NCI-H345 treated with DMSO at 0.1 percent for 48 hours (cell line): Measurements from ENCODE around the gene LDLRAD4.
A peak's percentile ranks its signal among the peaks of the same experiment; 100 is the strongest.

Experiments
- DNase-seq: peaks from one replicate; lab custom pipeline; 2025; ENCODE audit not compliant: unreplicated experiment; lab: John Stamatoyannopoulos, UW

LDLRAD4 gene

DNA sequence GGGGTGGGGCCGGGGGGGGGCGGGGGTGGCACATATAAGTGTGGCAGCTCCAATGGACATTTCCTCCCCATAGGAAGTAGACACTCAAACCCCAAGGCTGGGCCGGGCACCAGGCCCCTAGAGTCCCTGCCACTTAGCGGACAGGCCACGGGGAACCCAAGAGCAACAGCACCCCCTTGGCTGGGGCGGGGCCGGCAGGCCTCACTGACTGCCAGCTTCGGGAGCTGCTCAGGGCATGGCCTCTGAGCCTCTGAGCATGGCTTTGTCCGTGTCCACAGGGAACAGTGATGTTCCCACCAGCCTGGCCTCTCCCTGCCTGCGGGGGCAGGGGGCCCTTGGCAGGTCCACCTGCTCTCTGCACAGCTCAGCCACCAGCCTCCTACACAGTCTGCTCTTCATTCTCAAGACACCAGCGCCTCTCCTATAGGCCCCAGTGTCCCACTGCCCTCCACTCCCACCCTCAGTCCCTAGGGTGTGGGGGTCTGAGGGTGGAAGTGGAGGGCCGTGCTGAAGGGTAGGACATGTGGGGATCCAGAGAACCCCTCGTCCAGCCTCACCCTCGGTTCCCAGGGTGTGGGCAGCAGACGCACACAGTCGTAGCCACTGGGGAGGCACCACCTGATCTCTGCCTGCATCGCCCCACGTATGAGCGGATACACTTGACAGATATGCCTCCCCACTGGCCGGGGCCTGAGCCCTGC, 401.1 kb downstream of the LDLRAD4 start:
- DNase-seq, result no peak

DNA sequence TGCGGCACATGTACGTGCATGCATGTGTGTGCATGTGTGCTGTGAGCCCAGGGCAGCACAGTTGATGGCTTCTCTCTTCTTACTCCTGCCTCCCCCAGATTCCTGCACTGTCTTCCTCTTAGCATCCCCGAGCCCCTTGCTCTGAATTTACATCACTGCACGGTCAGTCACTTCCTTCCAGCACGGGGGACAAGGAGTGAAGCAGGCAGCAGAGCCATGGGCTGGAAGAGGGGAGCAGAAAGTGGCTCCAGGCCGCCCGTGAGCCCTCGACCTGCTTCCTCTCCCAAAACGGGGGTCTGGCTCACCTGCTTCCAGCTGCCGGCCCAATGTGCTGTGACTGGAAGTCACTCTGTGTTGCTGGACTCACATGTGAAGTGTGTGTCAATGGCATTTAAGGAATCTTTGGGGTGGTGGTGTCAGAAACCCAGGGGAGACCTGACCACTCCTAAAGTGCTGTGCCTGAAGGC, 401.7 kb downstream of the LDLRAD4 start:
- no peak for DNase-seq

DNA sequence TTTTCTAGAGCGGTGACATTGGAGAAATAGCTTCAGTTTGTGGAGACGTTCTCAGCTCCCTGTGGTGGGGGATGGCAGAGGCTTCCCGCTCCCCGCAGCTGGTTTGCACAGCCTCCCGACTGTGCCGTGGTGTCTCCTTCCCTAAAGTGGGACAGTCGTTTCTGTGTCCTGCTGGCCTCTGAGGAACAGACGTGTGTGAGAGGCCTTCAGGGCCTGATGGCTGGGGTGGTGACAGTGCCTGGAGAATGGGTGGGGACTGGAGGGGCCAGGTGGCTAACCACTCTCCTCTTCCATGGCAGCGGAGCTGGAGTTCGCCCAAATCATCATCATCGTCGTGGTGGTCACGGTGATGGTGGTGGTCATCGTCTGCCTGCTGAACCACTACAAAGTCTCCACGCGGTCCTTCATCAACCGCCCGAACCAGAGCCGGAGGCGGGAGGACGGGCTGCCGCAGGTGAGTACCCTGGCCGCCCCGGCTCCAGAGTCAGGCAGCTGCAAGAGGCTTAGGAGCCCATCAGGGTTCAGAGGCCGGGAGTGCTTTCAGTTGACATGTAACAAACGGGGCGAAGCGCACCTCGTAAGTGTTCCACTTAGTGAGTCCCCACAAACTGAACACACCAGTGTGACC, 402.4 kb downstream of the LDLRAD4 start:
- DNase-seq, result no peak

DNA sequence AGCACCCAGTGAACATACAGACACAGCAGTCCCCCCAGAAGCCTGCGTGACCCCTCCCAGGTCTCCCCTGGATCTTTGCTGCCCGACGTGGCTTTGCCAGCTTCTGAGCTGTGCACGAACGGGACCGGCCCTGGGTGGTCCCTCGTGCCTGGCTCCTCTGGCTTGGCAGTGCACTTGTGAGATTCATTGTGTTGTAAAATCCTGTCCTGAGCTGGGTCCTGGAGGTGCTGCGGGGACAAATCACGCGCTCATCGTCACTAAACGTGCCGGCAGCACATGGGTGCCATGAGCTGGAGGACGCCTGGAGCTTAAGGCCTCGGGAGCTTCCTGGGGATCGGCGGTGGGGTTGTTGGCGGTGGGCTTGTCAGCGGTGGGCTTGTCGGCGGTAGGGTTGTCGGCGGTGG, 402.9 kb downstream of the LDLRAD4 start:
- DNase-seq, result no peak

DNA sequence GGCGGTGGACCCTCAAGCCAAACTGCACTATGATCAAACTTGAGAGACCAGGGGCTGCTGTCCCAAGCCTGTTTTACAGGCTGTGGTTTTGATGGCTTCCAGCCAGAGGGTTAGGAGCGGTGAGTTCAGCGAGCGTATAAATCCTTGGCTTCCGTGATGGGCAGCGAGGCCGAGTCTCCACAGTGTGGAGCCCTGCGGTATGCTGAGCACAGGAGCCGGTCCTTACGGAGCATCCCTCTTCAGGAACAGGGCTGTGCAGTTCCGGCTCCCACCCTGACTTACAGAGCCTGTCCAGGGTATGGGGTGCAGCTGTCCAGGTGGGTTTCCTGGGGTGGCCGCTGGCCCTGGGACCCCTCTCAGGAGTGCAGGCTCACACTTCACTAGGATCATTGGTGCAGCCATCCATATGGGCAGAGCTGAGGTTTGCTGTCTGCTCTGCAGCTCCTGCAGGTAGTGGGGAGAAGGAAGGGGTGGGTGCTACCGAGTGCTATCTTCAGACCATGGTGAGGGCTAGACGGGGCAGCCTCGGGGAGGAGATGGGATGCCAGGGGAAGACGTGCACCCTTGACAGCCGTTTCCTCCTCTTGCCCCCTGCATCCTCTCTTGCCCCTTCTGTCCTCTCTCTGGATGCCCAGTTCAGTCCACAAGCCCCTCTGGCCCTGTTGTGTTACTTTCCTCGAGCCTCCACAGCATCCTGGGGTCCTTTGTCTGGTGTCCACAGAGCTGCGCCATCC, 403.5 kb downstream of the LDLRAD4 start:
- DNase-seq, result no peak

DNA sequence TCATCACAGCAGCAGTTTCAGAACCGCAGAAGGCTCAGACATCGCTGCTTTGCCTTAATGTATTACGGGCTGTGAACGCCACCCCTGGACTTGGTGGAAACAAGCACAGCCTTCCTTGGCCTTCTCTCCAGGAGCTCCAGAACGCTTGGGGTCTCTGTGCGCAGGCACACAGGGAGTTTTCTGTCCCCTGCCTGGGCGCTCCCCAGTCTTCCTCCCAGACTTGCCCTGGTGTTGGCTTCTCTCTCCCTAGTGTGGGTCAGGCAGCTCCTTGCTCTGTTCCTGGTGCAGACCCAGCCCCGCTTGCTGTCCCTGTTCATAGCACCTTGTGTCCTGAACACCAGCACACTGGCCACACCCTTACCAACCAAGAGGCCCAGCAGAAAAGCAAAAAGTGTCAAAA, 404.2 kb downstream of the LDLRAD4 start:
- DNase-seq, result no peak

DNA sequence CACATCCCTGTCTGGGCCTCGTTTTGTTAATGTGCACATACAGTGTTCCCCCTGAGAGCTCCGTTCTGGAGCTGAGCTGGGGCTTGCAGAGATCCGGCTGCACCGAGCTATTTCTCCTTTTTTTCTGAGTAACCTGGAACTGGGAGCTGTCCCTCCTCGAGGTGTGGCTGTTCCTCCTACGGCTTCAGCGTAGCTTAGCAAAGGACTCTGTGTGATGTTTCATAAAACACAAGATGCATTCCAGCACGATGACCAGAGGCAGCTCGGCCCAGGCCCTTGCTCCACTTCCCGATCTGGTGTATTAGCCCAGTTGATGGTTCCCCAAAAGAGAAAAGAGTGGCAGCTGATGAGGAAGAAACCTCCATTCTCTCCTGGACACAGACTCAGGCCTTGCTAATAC, 404.8 kb downstream of the LDLRAD4 start:
- no peak for DNase-seq

DNA sequence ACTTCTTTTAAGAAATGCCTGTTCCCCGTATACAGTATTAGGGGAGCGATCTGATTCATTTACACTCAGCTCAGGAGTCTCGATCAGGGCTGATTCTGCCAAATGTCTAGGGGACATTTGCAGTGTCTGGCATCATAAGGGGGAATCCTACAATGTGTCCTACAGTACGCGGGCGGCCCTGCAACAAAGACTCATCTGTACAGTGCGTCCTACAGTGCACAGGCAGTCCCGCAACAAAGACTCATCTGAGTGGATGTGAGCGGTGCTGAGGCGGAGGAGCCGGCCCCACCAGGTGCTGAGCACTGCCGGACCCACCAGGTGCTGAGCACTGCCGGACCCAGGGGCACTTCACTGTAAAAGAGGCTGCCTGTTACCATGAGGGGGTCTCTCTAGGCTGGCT, 405.3 kb downstream of the LDLRAD4 start:
- DNase-seq, result no peak

DNA sequence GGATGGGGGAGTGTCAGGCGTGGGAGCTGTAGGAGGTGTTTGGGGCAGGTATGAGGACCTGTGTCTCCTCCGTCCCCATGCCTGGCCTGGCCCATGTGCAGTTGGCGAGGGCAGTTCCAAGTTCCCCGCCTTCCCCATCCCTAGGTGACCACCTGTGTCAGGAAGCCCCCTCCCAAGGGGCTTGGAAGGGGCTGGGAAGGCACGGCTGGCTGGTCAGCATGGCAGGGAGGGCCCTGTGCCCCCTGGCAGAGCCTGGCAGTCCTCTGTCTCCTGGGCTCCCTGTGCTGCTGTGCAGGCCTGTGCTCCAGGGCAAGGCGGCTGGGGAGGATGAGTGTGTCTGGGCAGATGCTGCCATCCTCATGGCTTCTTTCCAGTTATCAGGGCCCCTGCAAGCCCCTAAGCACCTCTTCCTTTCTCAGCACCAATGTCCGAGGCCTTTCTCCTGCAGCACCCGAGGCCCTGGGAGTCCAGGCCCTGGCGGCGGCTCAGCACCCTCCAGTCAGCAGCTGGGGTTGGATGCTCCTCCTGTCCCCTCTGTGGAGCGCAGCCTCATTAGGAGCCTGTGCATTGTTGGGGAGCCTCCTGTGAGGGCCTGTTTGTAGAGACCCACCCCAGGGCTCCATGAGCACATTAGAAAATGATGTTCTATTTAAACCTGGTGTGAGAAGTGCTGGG, 406.1 kb downstream of the LDLRAD4 start:
- no peak for DNase-seq

DNA sequence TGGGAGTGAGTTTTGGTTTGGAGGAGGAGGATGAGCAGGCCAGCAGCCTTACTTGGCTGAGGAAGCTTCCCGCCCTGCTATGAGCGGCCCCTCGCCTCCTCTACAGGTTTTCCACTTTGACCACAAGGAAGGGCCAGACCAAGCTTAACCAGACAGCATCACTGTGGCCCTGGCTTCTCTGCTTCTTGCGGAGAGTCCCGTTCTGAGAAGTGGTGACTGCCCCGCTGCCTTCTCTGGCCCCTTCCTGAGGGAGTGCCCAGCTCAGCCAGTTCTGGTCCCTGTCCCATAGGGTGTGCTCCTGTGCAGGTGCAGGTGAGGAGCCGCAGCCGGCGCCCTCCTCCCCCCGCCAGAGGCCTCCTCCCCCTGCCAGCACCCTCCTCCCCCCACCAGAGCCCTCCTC, 406.8 kb downstream of the LDLRAD4 start:
- DNase-seq, result no peak

DNA sequence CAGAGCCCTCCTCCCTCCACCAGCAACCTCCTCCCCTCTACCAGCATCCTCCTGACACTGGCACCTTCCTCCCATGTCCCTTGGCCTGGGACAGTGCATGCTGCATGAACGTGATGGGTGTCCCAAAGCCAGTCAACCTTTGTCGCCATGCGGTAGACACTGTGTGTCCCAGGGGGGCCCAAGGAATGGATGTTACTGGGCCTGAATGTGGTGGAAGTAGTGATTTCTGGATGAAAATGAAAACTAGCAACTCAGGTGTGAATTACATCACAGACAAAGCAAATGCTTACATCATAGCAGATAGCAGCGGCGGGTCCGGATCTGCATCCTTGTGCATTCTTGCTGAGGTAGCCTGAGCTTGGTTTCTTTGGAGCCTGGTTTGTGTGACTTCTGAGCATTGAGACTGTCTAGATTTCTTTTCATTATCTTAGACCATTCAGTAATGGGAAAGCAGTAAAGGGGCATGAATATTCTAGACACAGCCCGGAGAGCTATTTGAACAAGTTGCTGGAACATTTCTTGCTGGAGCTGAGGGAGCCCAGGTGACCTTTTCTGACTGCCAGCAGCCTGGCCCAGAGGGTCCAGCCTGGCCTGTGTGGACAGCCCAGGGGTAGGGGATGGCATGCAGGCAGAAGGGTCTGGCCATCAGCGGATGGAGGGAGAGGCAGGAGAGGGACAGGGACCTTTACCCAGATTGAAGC, 407.4 kb downstream of the LDLRAD4 start:
- DNase-seq, result no peak

DNA sequence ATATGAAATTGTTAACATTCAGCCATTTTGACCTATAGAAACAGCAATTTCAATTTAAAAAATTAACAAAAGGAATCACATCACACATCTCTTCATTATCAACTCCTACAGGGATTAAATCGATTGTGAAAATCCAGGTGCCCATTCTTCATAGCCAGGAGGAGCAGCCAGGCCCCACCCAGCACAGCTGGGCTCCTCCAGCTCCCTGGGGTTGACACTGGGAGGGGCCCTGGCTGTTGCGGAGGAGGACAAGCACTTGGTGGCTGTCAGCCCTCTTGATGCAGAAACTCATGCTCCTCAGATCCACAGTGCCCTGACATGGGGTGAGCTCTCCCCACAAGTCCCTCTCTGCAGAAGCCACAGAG, 408.0 kb downstream of the LDLRAD4 start:
- peak; percentile 32 for DNase-seq

DNA sequence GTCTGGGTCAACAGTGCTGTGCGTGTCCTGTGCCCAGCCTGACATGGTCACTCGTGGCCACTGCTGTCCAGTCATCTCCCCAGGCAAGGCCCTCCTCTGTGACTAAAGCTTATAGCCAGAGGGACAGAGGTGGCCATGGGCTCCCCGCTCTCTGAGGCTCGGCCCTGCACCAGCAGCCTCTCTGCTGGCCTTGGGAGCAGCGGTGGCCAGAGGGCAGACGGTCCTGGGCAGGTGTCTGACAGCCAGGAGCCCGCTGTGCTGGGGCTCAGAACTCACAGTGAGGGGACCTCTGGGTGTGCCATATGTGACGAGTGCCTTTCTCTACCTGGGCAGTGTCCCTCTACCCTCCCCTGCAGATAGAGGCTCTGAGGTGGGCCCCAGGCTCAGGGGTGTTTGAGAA, 409.1 kb downstream of the LDLRAD4 start:
- no peak for DNase-seq

DNA sequence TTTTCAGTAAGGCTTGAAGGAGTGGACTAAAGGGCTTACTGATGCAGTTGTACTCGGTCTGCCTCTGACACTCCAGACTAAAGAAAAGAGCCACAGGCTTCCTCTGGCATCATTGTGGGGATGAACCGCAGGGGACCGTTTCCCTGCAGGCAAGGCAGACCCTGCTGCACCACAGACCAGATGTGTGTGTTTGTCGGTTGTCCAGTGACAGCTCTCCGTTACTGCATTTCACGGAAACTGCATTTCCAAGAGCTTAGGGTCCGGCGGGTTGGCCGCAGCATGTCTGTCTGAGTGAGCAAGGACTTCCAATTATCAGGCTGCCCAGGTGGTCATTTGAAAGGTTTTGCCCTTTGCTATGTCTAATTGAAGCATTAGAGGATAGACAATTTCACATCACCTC, 409.7 kb downstream of the LDLRAD4 start:
- peak; percentile 23 for DNase-seq

DNA sequence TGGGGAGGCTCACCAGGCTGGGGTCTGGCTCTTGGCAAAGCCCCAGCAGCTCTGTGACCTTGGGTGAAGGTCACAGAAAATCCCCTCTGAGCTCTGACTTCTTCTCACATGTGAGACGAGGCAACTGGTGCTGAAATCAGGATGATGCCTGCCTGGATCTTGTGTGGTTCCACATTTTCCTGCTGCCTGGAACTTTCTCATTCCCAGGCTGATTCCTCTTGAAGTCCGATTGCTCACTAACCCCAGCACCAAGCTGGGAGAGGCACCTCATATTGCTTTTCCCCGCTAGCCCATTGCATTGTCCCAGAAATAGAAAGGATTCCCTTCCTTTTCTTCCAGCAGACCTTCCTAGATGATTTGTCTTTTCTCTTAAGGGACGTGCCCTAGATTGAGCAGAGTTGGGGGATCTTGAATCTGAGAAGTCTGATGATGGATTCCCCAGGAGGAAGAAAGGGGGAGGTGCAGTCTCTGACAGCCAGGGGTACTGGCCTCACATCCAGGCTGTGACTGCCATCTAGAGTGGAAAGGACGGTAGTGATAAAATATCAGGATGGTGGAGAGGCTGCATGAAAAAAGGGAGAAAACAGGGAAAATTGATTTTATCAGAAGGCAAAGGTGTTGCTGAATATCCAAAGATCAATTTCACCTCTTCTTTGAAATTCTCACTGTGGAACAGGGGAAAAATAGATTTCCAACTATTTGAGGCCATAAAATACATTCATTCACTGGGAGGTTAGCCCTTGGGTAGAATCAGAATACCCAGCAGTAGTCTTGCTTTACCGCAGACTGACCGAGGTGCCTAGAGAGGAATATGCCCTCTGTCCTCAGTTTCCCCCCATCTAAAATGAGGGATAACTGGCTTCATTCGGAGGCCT, 411.5 kb downstream of the LDLRAD4 start:
- DNase-seq, result peak; percentile 16

DNA sequence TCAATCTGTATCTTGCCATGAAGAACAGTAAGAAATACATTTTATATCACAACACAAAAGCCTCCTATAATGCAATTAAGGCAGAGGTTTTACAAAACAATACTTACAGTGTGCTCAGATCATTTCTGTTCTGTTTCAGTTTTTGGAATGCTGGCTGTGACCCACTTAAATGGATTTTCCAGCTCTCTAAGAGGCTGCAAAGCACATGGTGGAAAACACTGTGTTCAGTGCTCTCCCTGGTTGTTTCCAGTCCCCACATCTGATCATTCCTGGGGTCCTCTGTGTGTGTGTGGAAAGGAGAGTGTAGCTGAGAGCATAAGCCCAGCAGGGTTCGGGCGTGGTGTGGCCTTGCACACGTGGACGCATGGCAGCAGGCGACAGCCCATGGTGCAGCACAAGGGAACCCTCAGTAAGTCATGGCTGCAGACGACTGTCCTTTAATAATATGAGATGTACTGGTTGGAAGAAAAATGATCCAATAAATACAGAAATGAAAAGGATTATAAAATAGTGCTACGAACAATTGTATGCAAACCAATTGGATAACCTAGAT, 412.2 kb downstream of the LDLRAD4 start:
- no peak for DNase-seq

DNA sequence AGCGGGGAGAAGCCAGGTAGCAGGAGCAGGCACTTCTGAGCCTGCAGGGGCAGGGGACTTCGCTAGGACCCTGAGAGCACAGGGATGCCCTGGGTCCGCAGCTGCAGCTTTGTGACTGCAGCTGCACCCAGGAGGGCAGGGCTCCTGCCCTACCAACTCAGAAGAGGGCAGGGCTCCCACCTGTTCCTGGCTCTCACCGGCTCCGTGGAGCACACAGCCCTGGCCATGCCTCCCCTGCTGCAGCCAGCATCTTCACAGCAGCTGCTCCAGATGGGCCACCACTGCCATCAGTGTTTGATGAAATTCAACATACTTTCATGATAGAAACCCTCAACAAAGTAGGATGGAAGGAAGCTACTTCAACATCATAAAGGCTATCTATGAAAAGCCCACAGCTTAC, 415.1 kb downstream of the LDLRAD4 start:
- DNase-seq, result no peak

DNA sequence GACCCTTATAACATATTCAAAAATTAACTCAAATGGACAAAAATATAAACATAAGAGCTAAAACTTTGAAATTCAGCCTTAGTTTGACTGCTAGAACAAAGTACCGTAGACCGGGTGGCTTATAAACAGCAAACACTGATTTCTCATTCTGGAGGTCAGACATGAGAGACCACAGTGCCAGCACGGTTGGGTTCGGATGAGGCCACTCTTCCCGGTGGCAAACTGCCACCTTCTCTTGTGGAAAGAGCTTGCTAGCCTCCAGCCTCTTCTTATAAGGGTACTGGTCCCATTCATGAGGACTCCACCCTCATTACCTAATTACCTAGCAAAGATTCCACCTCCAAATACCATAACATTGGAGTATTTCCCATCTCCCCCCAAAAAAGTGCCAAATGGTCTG, 416.5 kb downstream of the LDLRAD4 start:
- DNase-seq, result no peak

DNA sequence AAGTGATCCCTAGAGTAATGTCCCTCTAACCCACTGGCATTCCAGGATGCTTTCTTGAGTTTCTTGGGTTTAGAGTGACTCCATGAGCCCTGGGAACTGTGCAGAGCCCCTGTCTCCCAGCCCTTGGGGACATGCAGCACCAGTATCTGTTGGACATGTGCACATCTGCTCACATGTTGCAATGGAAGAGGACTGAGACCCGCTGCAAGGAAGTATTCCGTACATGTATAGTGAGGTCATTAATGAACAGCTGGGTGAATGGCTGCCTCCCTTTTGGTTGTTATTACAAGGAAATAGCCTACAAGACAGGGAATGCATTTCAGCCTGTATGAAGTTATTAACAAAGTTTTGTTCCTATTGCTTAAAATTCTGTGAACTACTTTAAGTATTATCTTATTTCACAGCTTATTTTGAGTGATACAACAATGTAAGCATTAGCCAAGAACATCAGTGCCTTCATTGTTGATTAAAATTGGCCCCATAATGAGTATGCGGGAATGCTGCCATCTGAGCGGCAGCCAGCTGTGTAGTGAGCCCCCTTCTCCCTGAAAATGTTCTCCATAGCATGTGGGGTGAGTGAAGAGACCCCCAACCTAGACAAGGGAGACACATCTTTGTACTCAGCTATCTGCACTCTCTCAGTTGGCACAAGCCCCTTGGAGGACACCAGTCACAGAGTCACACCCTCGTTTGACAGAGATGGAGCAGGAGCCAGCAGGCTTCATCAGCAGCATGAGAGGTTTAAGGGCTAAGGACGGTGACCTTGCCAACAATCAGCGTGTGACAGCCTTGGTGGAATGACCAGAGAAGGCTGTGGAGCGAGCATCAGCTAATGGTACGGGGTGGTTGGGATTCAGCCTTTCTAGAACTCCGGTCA, 420.4 kb downstream of the LDLRAD4 start:
- no peak for DNase-seq
